Measurements from ENCODE around the gene NSUN7.

Gene NSUN7

DNA sequence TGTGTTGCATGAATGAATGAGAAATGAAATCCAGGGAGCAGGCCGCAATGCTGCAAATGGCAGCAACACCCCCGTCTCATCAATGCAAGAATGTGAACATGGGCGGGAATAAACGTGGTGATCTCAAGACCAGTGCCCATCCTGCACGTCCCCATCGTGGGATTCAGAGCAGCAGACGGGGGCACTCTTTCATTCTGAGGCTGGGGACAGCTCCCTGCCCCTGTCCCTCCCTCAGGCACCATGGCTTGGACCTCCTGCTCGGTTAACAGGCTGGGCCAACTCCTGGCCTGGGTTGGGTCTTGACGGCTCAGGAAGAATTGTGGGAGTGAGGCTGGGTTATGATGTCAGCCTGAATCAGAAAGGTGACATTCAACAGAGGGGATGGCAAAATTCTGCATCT, 78.9 kb downstream of the NSUN7 start:
- no peaks in the 10 kb centered on the region for H3K27me3 ChIP-seq (replicated peaks; ENCODE audit: control insufficient read depth, insufficient read depth, low read length, poor library complexity, severe bottlenecking)
- H3K9me3 ChIP-seq (ENCODE audit: control insufficient read depth, low read length): no peaks in the 10 kb centered on the region
- no peak overlapping the region for H3K27ac ChIP-seq (ENCODE audit: insufficient read depth, low read length, poor library complexity, severe bottlenecking)
- H3K36me3 ChIP-seq (ENCODE audit: control insufficient read depth, insufficient read depth, low read length): no peaks in the 10 kb centered on the region
- no peaks in the 10 kb centered on the region for H3K4me1 ChIP-seq (ENCODE audit: control insufficient read depth, insufficient read depth, low read length, poor library complexity, severe bottlenecking)
- no peak for DNase-seq
- H3K4me3 ChIP-seq (ENCODE audit: insufficient read depth, low read depth, low read length, poor library complexity, severe bottlenecking): no peak overlapping the region

DNA sequence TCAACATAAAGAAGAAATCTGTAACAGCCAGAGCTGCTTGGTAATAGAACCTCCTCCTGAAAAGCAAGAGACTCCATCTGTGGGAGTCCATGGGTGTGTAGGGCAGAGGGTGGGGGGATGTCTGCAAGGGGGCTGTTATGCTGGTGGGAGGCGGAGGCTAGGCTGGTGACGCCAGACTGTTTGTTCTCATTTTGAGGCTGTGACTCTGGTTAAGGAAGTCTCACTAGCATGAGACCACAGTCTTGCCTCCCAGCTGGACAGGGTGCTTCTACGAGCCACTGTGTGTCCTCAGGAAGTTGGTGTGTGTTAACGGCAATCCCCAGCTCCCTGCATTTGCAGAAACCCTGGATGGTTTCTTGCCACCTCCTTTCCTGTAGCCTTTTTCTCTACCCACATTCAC, 79.8 kb downstream of the NSUN7 start:
- H3K36me3 ChIP-seq (ENCODE audit: control insufficient read depth, insufficient read depth, low read length): no peaks in the 10 kb centered on the region
- no peak overlapping the region for H3K27ac ChIP-seq (ENCODE audit: insufficient read depth, low read length, poor library complexity, severe bottlenecking)
- no peak for DNase-seq
- no peaks in the 10 kb centered on the region for H3K27me3 ChIP-seq (replicated peaks; ENCODE audit: control insufficient read depth, insufficient read depth, low read length, poor library complexity, severe bottlenecking)
- H3K9me3 ChIP-seq (ENCODE audit: control insufficient read depth, low read length): no peaks in the 10 kb centered on the region
- no peaks in the 10 kb centered on the region for H3K4me1 ChIP-seq (ENCODE audit: control insufficient read depth, insufficient read depth, low read length, poor library complexity, severe bottlenecking)
- H3K4me3 ChIP-seq (ENCODE audit: insufficient read depth, low read depth, low read length, poor library complexity, severe bottlenecking): no peak overlapping the region

DNA sequence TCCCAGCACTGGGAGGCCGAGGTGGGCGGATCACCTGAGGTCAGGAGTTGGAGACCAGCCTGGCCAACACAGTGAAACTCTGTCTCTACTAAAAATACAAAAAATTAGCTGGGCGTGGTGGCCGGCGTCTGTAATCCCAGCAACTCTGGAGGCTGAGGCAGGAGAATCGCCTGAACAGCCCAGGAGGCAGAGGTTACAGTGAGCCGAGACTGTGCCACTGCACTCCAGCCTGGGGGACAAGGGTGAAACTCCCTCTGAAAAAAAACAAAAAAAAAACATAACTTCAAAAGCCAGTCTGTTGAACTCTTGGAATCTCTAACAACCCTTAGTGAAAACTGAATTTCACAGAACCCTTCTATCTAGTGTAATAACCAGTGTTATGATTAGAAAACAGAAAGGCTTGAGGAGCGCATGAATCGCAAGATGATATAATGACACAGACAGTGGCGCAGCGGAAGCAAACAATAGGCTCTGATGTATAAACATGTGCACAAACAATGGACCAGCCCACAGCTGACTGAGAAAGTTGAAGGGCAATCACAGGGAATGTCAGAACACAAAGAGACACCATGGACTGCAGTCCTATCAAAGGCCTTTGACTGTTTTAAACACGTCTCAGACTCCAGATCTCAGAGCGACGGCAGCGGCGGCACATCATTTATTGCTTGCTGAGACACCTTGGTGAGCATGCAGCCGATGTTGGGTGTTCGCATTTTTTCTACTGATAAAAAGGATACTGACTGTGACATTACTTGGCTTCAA, 81.6 kb downstream of the NSUN7 start:
- Histone ChIP-seq H3K4me1 (ENCODE audit: control insufficient read depth, insufficient read depth, low read length, poor library complexity, severe bottlenecking) (no peaks in the 10 kb centered on the region), H3K27ac (ENCODE audit: insufficient read depth, low read length, poor library complexity, severe bottlenecking) (no peak overlapping the region), H3K36me3 (ENCODE audit: control insufficient read depth, insufficient read depth, low read length) (no peaks in the 10 kb centered on the region), H3K9me3 (ENCODE audit: control insufficient read depth, low read length) (no peaks in the 10 kb centered on the region), H3K4me3 (ENCODE audit: insufficient read depth, low read depth, low read length, poor library complexity, severe bottlenecking) (no peak overlapping the region), H3K27me3 (replicated peaks; ENCODE audit: control insufficient read depth, insufficient read depth, low read length, poor library complexity, severe bottlenecking) (no peaks in the 10 kb centered on the region)
- no peak for DNase-seq

DNA sequence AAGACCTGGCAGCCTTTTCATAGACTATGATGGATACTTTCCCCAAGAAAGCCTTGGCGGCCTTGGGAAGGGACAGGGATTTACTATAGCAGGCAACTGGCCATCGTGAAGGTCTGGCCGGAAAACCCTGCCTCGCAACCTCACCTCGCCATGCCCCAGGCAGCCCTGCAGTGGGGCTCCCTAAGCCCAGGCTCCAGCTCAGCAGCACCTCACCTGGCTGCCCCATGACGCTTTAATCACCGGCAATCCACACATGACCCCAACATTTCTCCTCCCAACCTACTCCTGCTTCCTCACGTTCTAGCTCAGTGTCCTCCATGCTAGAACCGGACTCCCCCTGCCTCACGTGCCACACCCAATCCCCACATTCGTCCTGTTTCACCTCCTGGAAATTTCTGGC, 82.4 kb downstream of the NSUN7 start:
- no peaks in the 10 kb centered on the region for H3K4me1 ChIP-seq (ENCODE audit: control insufficient read depth, insufficient read depth, low read length, poor library complexity, severe bottlenecking)
- no peaks in the 10 kb centered on the region for H3K9me3 ChIP-seq (ENCODE audit: control insufficient read depth, low read length)
- H3K27ac ChIP-seq (ENCODE audit: insufficient read depth, low read length, poor library complexity, severe bottlenecking): no peak overlapping the region
- no peak for DNase-seq
- no peaks in the 10 kb centered on the region for H3K36me3 ChIP-seq (ENCODE audit: control insufficient read depth, insufficient read depth, low read length)
- no peaks in the 10 kb centered on the region for H3K27me3 ChIP-seq (replicated peaks; ENCODE audit: control insufficient read depth, insufficient read depth, low read length, poor library complexity, severe bottlenecking)
- no peak overlapping the region for H3K4me3 ChIP-seq (ENCODE audit: insufficient read depth, low read depth, low read length, poor library complexity, severe bottlenecking)

DNA sequence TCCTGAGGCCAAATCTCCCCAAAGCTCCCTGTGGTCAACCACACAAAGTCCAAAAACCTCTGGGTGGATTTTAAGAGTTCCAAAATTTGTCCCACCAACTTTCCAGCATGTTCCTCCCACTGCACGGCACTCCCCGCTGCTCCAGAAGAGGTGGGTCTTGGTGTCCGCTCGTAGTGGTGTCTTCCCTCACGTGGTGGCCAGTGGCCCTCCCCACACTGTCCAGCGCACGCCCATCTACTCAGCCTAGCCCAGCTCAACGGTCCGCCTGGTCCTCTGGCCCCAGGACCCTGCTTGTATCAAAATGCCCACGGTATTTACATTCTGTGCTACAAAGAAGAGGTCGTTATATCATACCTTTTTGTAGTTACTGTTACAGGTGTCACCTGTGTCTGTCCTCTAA, 83.5 kb downstream of the NSUN7 start:
- Histone ChIP-seq H3K27me3 (replicated peaks; ENCODE audit: control insufficient read depth, insufficient read depth, low read length, poor library complexity, severe bottlenecking) (no peaks in the 10 kb centered on the region), H3K4me3 (ENCODE audit: insufficient read depth, low read depth, low read length, poor library complexity, severe bottlenecking) (no peak overlapping the region), H3K27ac (ENCODE audit: insufficient read depth, low read length, poor library complexity, severe bottlenecking) (no peak overlapping the region), H3K9me3 (ENCODE audit: control insufficient read depth, low read length) (no peaks in the 10 kb centered on the region), H3K36me3 (ENCODE audit: control insufficient read depth, insufficient read depth, low read length) (no peaks in the 10 kb centered on the region), H3K4me1 (ENCODE audit: control insufficient read depth, insufficient read depth, low read length, poor library complexity, severe bottlenecking) (no peaks in the 10 kb centered on the region)
- DNase-seq: no peak

DNA sequence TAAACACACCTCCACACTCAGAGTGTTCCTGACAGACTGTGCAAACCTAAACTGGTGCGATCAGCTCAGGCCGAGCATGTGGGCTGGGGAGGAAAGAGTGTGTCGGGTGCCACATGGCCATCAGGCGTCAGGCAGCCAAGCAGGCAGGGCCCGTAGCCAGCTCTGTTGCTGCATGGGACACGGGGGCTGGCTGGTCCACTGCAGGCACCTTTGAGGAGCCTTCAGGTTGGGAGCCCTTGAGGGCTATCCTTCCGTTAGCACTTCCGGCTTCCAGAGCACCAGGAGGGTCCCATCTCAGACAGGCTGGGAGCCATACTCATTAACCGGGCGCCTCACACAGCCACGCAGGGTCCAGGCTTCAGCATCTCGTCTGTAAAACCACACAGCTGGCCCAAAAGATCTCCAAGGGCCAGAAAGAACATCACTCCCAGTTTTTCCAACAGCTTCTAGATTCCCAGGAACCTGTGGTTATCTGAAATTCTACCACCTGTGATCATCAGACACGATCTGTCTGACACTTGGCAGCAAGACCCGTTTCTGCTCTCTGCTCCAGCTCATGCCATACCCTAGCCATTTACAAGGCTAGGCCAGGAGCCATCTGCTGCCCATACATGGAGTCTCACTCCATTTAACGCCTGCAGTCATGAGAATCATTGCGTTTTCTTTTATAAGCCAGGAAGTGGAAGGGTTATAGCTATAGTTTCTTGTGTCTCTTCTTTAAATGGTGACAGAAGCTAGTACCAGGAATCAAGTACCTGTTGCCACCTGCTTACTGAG, 87.5 kb downstream of the NSUN7 start:
- Histone ChIP-seq H3K4me3 (ENCODE audit: insufficient read depth, low read depth, low read length, poor library complexity, severe bottlenecking) (no peak overlapping the region), H3K4me1 (ENCODE audit: control insufficient read depth, insufficient read depth, low read length, poor library complexity, severe bottlenecking) (no peaks in the 10 kb centered on the region), H3K36me3 (ENCODE audit: control insufficient read depth, insufficient read depth, low read length) (no peaks in the 10 kb centered on the region), H3K27ac (ENCODE audit: insufficient read depth, low read length, poor library complexity, severe bottlenecking) (no peak overlapping the region), H3K9me3 (ENCODE audit: control insufficient read depth, low read length) (no peaks in the 10 kb centered on the region), H3K27me3 (replicated peaks; ENCODE audit: control insufficient read depth, insufficient read depth, low read length, poor library complexity, severe bottlenecking) (no peaks in the 10 kb centered on the region)
- DNase-seq: no peak

DNA sequence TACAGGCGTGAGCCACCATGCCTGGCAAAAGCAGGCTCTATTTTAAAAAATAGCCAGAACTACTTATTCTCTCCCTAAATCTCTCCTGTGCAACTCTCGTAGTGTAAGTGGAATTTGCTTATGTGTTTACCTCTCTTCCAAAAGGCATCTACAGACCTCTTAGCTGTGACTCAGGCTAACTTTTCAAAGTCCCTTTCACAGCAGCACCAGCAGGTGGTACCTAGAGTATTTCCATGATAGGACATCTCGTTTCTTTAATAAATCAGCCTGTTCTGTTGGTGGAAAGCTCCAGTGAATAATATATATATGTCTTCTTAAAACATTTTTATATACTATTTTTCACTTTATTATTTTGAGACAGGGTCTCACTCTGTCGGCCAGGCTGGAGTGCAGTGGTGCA, 89.0 kb downstream of the NSUN7 start:
- no peak overlapping the region for H3K27ac ChIP-seq (ENCODE audit: insufficient read depth, low read length, poor library complexity, severe bottlenecking)
- no peaks in the 10 kb centered on the region for H3K36me3 ChIP-seq (ENCODE audit: control insufficient read depth, insufficient read depth, low read length)
- no peaks in the 10 kb centered on the region for H3K27me3 ChIP-seq (replicated peaks; ENCODE audit: control insufficient read depth, insufficient read depth, low read length, poor library complexity, severe bottlenecking)
- DNase-seq: no peak
- H3K4me1 ChIP-seq (ENCODE audit: control insufficient read depth, insufficient read depth, low read length, poor library complexity, severe bottlenecking): no peaks in the 10 kb centered on the region
- H3K9me3 ChIP-seq (ENCODE audit: control insufficient read depth, low read length): no peaks in the 10 kb centered on the region
- no peak overlapping the region for H3K4me3 ChIP-seq (ENCODE audit: insufficient read depth, low read depth, low read length, poor library complexity, severe bottlenecking)

DNA sequence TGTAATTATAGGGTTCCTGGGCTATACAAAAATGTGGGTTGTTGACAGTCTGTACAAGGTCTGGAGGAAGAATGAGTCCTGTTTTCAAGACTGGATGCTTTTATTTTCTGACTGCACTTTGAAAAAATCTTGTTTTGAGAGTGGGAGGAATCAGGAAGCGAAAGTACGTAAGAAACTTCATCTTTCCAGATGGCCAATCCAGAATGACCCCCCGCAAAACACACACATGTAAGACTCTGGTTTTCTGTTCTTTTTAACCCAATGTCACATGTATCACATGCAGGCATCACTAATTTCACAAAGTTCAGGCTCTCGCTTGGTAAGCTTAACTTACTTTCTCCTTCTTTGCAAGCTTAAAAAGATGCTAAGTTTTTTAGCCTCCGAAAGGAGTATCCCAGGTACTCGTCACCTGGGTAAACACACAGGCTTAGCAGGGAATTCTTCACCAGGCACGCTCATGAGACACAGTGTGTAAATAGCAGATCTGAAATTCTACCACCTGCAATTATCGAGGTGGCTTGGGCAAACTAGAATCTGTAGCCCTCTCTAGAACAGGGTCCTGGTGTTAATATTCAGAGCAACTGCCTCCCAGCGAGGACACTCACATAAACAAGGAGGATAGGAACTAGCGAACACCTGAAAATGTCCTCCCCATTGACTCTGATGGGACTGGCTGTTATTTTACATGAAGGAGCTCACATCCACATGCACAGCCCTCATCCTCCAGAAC, 90.7 kb downstream of the NSUN7 start:
- Histone ChIP-seq H3K4me1 (ENCODE audit: control insufficient read depth, insufficient read depth, low read length, poor library complexity, severe bottlenecking) (no peaks in the 10 kb centered on the region), H3K9me3 (ENCODE audit: control insufficient read depth, low read length) (no peaks in the 10 kb centered on the region), H3K4me3 (ENCODE audit: insufficient read depth, low read depth, low read length, poor library complexity, severe bottlenecking) (no peak overlapping the region), H3K27ac (ENCODE audit: insufficient read depth, low read length, poor library complexity, severe bottlenecking) (no peak overlapping the region), H3K36me3 (ENCODE audit: control insufficient read depth, insufficient read depth, low read length) (no peaks in the 10 kb centered on the region), H3K27me3 (replicated peaks; ENCODE audit: control insufficient read depth, insufficient read depth, low read length, poor library complexity, severe bottlenecking) (no peaks in the 10 kb centered on the region)
- DNase-seq: no peak

DNA sequence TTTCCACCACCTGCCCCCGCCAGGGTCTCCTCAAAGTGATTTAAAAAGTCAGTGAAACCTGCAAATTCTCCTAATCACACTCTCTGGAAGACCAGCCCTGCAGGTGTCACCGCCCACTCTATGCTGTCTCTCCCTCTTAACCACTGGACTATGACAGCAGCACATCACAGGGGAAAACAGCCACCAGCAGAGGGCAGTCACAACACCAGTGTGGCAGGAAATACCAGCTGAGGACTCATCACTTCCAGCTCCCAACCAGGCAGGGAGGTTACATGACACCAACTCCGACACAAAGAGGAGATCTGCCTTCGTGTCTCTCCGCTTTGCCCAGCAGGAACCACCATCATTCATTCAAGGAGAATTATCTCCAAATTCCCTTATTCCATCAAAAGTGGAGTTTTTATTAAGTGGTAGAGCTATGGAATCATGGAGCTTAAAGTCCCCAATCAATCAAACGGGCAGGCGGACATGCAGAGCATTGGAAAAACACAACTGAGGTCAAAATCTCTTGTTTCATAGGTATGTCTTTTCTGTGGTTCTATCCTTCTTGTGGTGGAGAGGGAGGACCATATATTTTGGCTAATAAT, 91.3 kb downstream of the NSUN7 start:
- Histone ChIP-seq H3K36me3 (ENCODE audit: control insufficient read depth, insufficient read depth, low read length) (no peaks in the 10 kb centered on the region), H3K9me3 (ENCODE audit: control insufficient read depth, low read length) (no peaks in the 10 kb centered on the region), H3K4me3 (ENCODE audit: insufficient read depth, low read depth, low read length, poor library complexity, severe bottlenecking) (no peak overlapping the region), H3K4me1 (ENCODE audit: control insufficient read depth, insufficient read depth, low read length, poor library complexity, severe bottlenecking) (no peaks in the 10 kb centered on the region), H3K27me3 (replicated peaks; ENCODE audit: control insufficient read depth, insufficient read depth, low read length, poor library complexity, severe bottlenecking) (no peaks in the 10 kb centered on the region), H3K27ac (ENCODE audit: insufficient read depth, low read length, poor library complexity, severe bottlenecking) (no peak overlapping the region)
- peak in 2 of 3 donors; percentile 12 to 16 for DNase-seq
